HL-60 (cell line): Measurements from ENCODE around the gene PPP1R27.

ENCODE experiments used
- DNase-seq, 2 experiments: peaks; one replicate each; pipeline ENCODE4 v3.0.0-alpha.2; 2010 to 2020; ENCODE audit warnings: low read depth in 1 of 2, low spot score in 1 of 2
- H3K27ac ChIP-seq: fragments of 250-450 bp; sonication (Bioruptor Pico); replicated peaks from 2 replicates; pipeline ENCODE4 v1.5.1; 2020; ENCODE audit warnings: mild to moderate bottlenecking, moderate library complexity
- H3K27me3 ChIP-seq: fragments of 250-450 bp; sonication (Bioruptor Pico); 2 replicates; pipeline ENCODE4 v1.5.1; 2021; ENCODE audit warnings: mild to moderate bottlenecking, moderate library complexity; ENCODE audit not compliant: insufficient read depth, poor library complexity, severe bottlenecking
- H3K4me3 ChIP-seq: replicated peaks from 2 replicates; pipeline ENCODE4 v1.5.1; 2011; ENCODE audit warnings: mild to moderate bottlenecking, control low read depth, low read length; ENCODE audit not compliant: insufficient read depth
- CTCF ChIP-seq: IDR thresholded peaks from one replicate; pipeline ENCODE4 v1.5.1; 2011; ENCODE audit warnings: low read length, control low read depth, inconsistent platforms; ENCODE audit not compliant: insufficient read depth
- GABPA ChIP-seq: IDR thresholded peaks from 2 replicates; pipeline ENCODE4 v1.6.1; 2012; ENCODE audit warnings: low read depth
- POLR2AphosphoS5 ChIP-seq: IDR thresholded peaks from 2 replicates; pipeline ENCODE4 v1.6.1; 2012; ENCODE audit warnings: low read depth
- REST ChIP-seq: IDR thresholded peaks from 2 replicates; pipeline ENCODE4 v1.6.1; 2012; ENCODE audit warnings: low read depth; ENCODE audit not compliant: insufficient replicate concordance
- SPI1 ChIP-seq: IDR thresholded peaks from 2 replicates; pipeline ENCODE4 v1.6.1; 2012; ENCODE audit warnings: low read depth, mild to moderate bottlenecking, borderline replicate concordance

PPP1R27 gene

GRCh38 chr17:81807210-81807719, 27.6 kb downstream of the PPP1R27 start:
- peaks cover 44% of the 10 kb centered on the region for H3K27me3 ChIP-seq
- no peak for DNase-seq
- no peak overlapping the region for H3K4me3 ChIP-seq
- no peak for TF ChIP-seq CTCF
- no peak for TF ChIP-seq REST
- no peak for TF ChIP-seq SPI1
- no peak for TF ChIP-seq GABPA
- H3K27ac ChIP-seq = no peak overlapping the region

GRCh38 chr17:81806461-81807209, 28.2 kb downstream of the PPP1R27 start:
- DNase-seq = no peak
- Histone ChIP-seq H3K27ac (no peak overlapping the region), H3K27me3 (peaks cover 45% of the 10 kb centered on the region), H3K4me3 (no peak overlapping the region)
- TF ChIP-seq POLR2AphosphoS5 = no peak
- TF ChIP-seq REST = no peak
- TF ChIP-seq CTCF = no peak
- no peak for TF ChIP-seq SPI1
- no peak for TF ChIP-seq GABPA

- no peak overlapping the region for H3K4me3 ChIP-seq
- no peak for TF ChIP-seq POLR2AphosphoS5
- no peak for TF ChIP-seq CTCF
- no peak for TF ChIP-seq GABPA
- no peak for TF ChIP-seq REST
- TF ChIP-seq SPI1 = no peak
- DNase-seq = no peak
- H3K27ac ChIP-seq = no peak overlapping the region
- peaks cover 45% of the 10 kb centered on the region for H3K27me3 ChIP-seq
Observed at GRCh38 chr17:81805707-81806460, 29.0 kb downstream of the PPP1R27 start.
